Measurements from ENCODE around the gene RASSF8. TPM values are rescaled to one million over a fixed set of nuclear protein-coding genes. Genes with fewer than 3 reads are reported as not detected.

RASSF8 gene
- total and polyA plus RNA-seq, 2 of the 8 experiments (the other 6 are each of a cell fraction or from before 2014, with no cell fraction given) = 6.4 to 46.7 TPM

DNA sequence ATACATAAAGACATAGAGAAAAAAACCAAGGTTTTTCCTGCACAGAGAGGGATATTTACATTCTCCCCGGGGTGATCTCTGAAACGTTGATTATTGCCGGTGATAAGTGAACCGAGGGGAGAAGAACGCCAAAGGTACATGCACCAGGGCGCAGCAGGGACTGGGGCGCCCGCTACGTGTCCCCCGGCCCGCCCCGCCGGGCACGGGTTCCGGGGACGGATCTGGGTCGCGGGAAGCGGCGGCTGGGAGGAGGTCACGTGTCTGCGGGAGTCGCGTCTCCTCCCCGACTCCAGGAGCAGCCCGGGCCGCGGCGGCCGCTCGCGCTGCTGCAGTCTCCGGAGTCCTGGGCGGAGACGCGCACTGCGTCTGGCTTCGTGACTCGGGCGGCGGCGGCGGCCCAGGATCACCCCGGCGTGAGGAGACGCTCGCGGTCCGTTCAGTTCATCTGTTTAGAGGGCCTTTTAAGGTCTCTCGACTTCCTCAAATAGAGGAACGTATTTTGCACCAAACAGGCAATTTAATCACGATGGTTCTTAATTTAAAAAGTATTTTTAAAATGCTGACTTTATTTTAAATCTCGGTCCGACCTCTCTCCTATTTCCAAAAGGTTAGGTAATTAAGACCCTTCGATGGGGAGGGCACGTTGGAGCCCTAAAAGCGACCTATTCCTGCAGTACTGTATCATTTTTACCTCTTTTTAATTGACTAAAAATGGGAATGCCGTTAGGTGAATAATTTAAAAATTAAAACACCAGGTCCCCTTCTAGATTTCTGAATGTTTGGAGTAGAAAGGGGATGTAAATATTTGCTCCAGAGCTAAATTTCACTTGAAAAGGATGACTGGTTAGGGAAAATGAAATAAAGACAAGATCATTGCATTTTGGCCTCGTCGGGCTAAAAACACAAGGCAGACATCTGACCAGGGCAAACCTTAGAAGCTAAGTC, 168.1 kb downstream of the RASSF8 start (continued):
- TF ChIP-seq CHD2 (IDR thresholded peaks at IDR 0.05; ENCODE audit: low read length) (no peak), EGR1 (IDR thresholded peaks at IDR 0.05; ENCODE audit: borderline replicate concordance, low read depth, low read length) (no peak), RBBP5 (IDR thresholded peaks at IDR 0.05; ENCODE audit: borderline replicate concordance, low read depth, low read length) (peak; percentile 45; the same call in 1 of the 2 replicates), SAP30 (IDR thresholded peaks at IDR 0.05; ENCODE audit: insufficient read depth, insufficient replicate concordance, low read length) (no peak), NANOG (IDR thresholded peaks at IDR 0.05; ENCODE audit: insufficient read depth, low read depth, low read length, poor library complexity, severe bottlenecking) (no peak), TCF12 (IDR thresholded peaks at IDR 0.05; ENCODE audit: low read depth, low read length) (no peak), TBP (IDR thresholded peaks at IDR 0.05; ENCODE audit: low read depth, low read length) (peak; percentile 43; the same call in 1 of the 2 replicates), TAF1 (IDR thresholded peaks at IDR 0.05; ENCODE audit: low read depth, low read length) (peak; percentile 21; the same call in 1 of the 2 replicates), EZH2 (IDR thresholded peaks at IDR 0.05; ENCODE audit: low read depth, low read length, severe bottlenecking) (peak; percentile 15), KDM1A (IDR thresholded peaks at IDR 0.05; ENCODE audit: borderline replicate concordance, low read length) (no peak), HDAC6 (IDR thresholded peaks at IDR 0.05; ENCODE audit: low read depth, low read length) (no peak), CHD1 (IDR thresholded peaks at IDR 0.05; ENCODE audit: low read depth, low read length) (no peak), CBX8 (IDR thresholded peaks at IDR 0.05; ENCODE audit: borderline replicate concordance, low read depth, low read length) (no peak), SUZ12 (IDR thresholded peaks at IDR 0.05; ENCODE audit: low read length) (peak; percentile 23; the same call in 1 of the 2 replicates), ATF3 (IDR thresholded peaks at IDR 0.05; ENCODE audit: insufficient read depth, low read depth, low read length) (peak; percentile 29; the same call in 1 of the 2 replicates), BCL11A (IDR thresholded peaks at IDR 0.05; ENCODE audit: low read depth in 2 of 2, low read length in 2 of 2) (no peak), YY1 (IDR thresholded peaks at IDR 0.05; ENCODE audit: low read depth, low read length) (no peak), SRF (IDR thresholded peaks at IDR 0.05; ENCODE audit: low read depth, low read length) (no peak), EP300 (IDR thresholded peaks at IDR 0.05; ENCODE audit: borderline replicate concordance in 1 of 2, low read depth in 2 of 2, low read length in 2 of 2) (no peak), HDAC2 (IDR thresholded peaks at IDR 0.05; ENCODE audit: borderline replicate concordance in 1 of 2, low read depth in 2 of 2, low read length in 2 of 2) (0 out of 4 replicates have a peak, but pooled peaks of 1 of the 2 experiments have one; percentile 21)
- TF ChIP-seq, protein P1, sequence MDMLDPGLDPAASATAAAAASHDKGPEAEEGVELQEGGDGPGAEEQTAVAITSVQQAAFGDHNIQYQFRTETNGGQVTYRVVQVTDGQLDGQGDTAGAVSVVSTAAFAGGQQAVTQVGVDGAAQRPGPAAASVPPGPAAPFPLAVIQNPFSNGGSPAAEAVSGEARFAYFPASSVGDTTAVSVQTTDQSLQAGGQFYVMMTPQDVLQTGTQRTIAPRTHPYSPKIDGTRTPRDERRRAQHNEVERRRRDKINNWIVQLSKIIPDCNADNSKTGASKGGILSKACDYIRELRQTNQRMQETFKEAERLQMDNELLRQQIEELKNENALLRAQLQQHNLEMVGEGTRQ (IDR thresholded peaks at IDR 0.05; ENCODE audit: low read length) = peak; percentile 80
